Measurements from ENCODE around the gene AGA.

AGA gene

GRCh38 chr4:177385576-177386277 is 56.5 kb downstream of the AGA start:
- DNase-seq, result no peak

- no peak for DNase-seq
Observed at GRCh38 chr4:177384856-177385397, 57.3 kb downstream of the AGA start.

GRCh38 chr4:177381762-177382310 is 60.4 kb downstream of the AGA start:
- DNase-seq, result no peak
